ENCODE results near the gene EMCN. TPM values are rescaled to one million over a fixed set of nuclear protein-coding genes. Genes with fewer than 3 reads are reported as not detected.

EMCN gene
- total and polyA plus RNA-seq, 2 donors (not counting 1 experiment from before 2014, with no cell fraction given): not detected

GRCh38 chr4:100422894-100423293, 94.9 kb downstream of the EMCN start:
- Histone ChIP-seq H3K4me2 (replicated peaks; ENCODE audit: low read depth, low read length, poor library complexity, severe bottlenecking) (no peak overlapping the region), H3K27me3 (replicated peaks in 1 of 4; ENCODE audit: control extremely low read depth in 1 of 4, control insufficient read depth in 3 of 4, insufficient read depth in 4 of 4, low read length in 3 of 4) (no peaks in the 10 kb centered on the region), H2AFZ (ENCODE audit: insufficient read depth, low read depth, low read length, poor library complexity, severe bottlenecking) (no peak overlapping the region), H4K20me1 (ENCODE audit: control insufficient read depth, insufficient read depth, low read length, poor library complexity, severe bottlenecking) (no peaks in the 10 kb centered on the region), H3K79me2 (ENCODE audit: control insufficient read depth, insufficient read depth, low read length) (no peaks in the 10 kb centered on the region), H3K27ac (ENCODE audit: low read length in 2 of 2) (no peak overlapping the region), H3K9ac (ENCODE audit: low read length) (no peak overlapping the region), H3K4me1 (ENCODE audit: control insufficient read depth in 2 of 2, insufficient read depth in 2 of 2, low read length in 2 of 2) (no peaks in the 10 kb centered on the region), H3K36me3 (replicated peaks in 1 of 2; ENCODE audit: control extremely low read depth in 1 of 2, control insufficient read depth in 1 of 2, extremely low read depth in 1 of 2, insufficient read depth in 2 of 2, low read length in 1 of 2) (no peaks in the 10 kb centered on the region), H3K9me3 (ENCODE audit: control extremely low read depth in 1 of 3, control insufficient read depth in 2 of 3, insufficient read depth in 1 of 3, low read length in 2 of 3) (no peaks in the 10 kb centered on the region), H3K4me3 (ENCODE audit: control extremely low read depth in 1 of 5, extremely low read depth in 1 of 5, insufficient read depth in 1 of 5, low read depth in 2 of 5, low read length in 4 of 5) (no peak overlapping the region)
- CTCF ChIA-PET: no interaction called here
- intact Hi-C loops (cut with micrococcal nuclease): loop anchor here (5.0 kb wide), 2 partner anchors 331 to 1839 kb away; no protein-coding TSS in a partner anchor
- WGBS (ENCODE audit: insufficient coverage): no CpG with 5 or more reads among the region's 1 CpG
- POLR2A ChIA-PET: no interaction called here
- TF ChIP-seq CTCF (IDR thresholded peaks at IDR 0.05) (no peak), EZH2 (IDR thresholded peaks at IDR 0.05; ENCODE audit: borderline replicate concordance, insufficient read depth, low read depth, low read length, poor library complexity, severe bottlenecking) (no peak)
- no peak for DNase-seq
- ATAC-seq (ENCODE audit: low read depth): no peak
- Mint-ChIP-seq H3K4me1 (no peaks in the 10 kb centered on the region), H3K4me3 (no peak overlapping the region), H3K9me3 (ENCODE audit: insufficient read depth) (no peaks in the 10 kb centered on the region), H3K27me3 (peaks cover 7% of the 10 kb centered on the region), H3K27ac (no peak overlapping the region)

- Histone ChIP-seq H3K4me3 (ENCODE audit: control extremely low read depth in 1 of 5, extremely low read depth in 1 of 5, insufficient read depth in 1 of 5, low read depth in 2 of 5, low read length in 4 of 5) (no peak overlapping the region), H3K79me2 (ENCODE audit: control insufficient read depth, insufficient read depth, low read length) (no peaks in the 10 kb centered on the region), H3K9ac (ENCODE audit: low read length) (no peak overlapping the region), H3K36me3 (replicated peaks in 1 of 2; ENCODE audit: control extremely low read depth in 1 of 2, control insufficient read depth in 1 of 2, extremely low read depth in 1 of 2, insufficient read depth in 2 of 2, low read length in 1 of 2) (no peaks in the 10 kb centered on the region), H3K9me3 (ENCODE audit: control extremely low read depth in 1 of 3, control insufficient read depth in 2 of 3, insufficient read depth in 1 of 3, low read length in 2 of 3) (no peaks in the 10 kb centered on the region), H2AFZ (ENCODE audit: insufficient read depth, low read depth, low read length, poor library complexity, severe bottlenecking) (no peak overlapping the region), H4K20me1 (ENCODE audit: control insufficient read depth, insufficient read depth, low read length, poor library complexity, severe bottlenecking) (no peaks in the 10 kb centered on the region), H3K27me3 (replicated peaks in 1 of 4; ENCODE audit: control extremely low read depth in 1 of 4, control insufficient read depth in 3 of 4, insufficient read depth in 4 of 4, low read length in 3 of 4) (no peaks in the 10 kb centered on the region), H3K27ac (ENCODE audit: low read length in 2 of 2) (no peak overlapping the region), H3K4me1 (ENCODE audit: control insufficient read depth in 2 of 2, insufficient read depth in 2 of 2, low read length in 2 of 2) (no peaks in the 10 kb centered on the region), H3K4me2 (replicated peaks; ENCODE audit: low read depth, low read length, poor library complexity, severe bottlenecking) (no peak overlapping the region)
- ATAC-seq (ENCODE audit: low read depth) (no peak), DNase-seq (peak; percentile 3)
- intact Hi-C loops (cut with micrococcal nuclease): loop anchor here (5.0 kb wide), 2 partner anchors 329 to 1841 kb away; no protein-coding TSS in a partner anchor
- no peaks in the 10 kb centered on the region for H3K4me1 Mint-ChIP-seq
- no peak overlapping the region for H3K4me3 Mint-ChIP-seq
- whole genome bisulfite sequencing (ENCODE audit: insufficient coverage): no CpG with 5 or more reads among the region's 3 CpGs
- ChIA-PET POLR2A (no interaction called here), CTCF (no interaction called here)
- no peak overlapping the region for H3K27ac Mint-ChIP-seq
- peaks cover 7% of the 10 kb centered on the region for H3K27me3 Mint-ChIP-seq
- H3K9me3 Mint-ChIP-seq (ENCODE audit: insufficient read depth): no peaks in the 10 kb centered on the region
- TF ChIP-seq CTCF (IDR thresholded peaks at IDR 0.05): peak; percentile 39
- TF ChIP-seq EZH2 (IDR thresholded peaks at IDR 0.05; ENCODE audit: borderline replicate concordance, insufficient read depth, low read depth, low read length, poor library complexity, severe bottlenecking): no peak
Observed at GRCh38 chr4:100421361-100421978, 96.4 kb downstream of the EMCN start.
